Osteocyte (in vitro differentiated cells): ENCODE results near the gene KIF17. TPM values are rescaled to one million over a fixed set of nuclear protein-coding genes. Genes with fewer than 3 reads are reported as not detected.
A peak's percentile ranks its signal among the peaks of the same experiment; 100 is the strongest.

Experiments used
- DNase-seq: peaks from one replicate; pipeline ENCODE4 v3.0.0; 2021; ENCODE audit warnings: mixed read lengths; ENCODE audit not compliant: unreplicated experiment; ENCODE audit errors: extremely low spot score
- H3K27ac Mint-ChIP-seq: one replicate; pipeline ENCODE4 v1.8.0; 2021; ENCODE audit warnings: mild to moderate bottlenecking, mixed read lengths; ENCODE audit not compliant: unreplicated experiment
- H3K27me3 Mint-ChIP-seq: one replicate; pipeline ENCODE4 v1.8.0; 2021; ENCODE audit warnings: mixed read lengths; ENCODE audit not compliant: unreplicated experiment
- H3K36me3 Mint-ChIP-seq: one replicate; pipeline ENCODE4 v1.8.0; 2021; ENCODE audit warnings: mixed read lengths; ENCODE audit not compliant: unreplicated experiment
- H3K4me1 Mint-ChIP-seq: one replicate; pipeline ENCODE4 v1.8.0; 2021; ENCODE audit warnings: mixed read lengths; ENCODE audit not compliant: unreplicated experiment
- H3K4me3 Mint-ChIP-seq: one replicate; pipeline ENCODE4 v1.8.0; 2021; ENCODE audit warnings: mild to moderate bottlenecking, moderate library complexity, mixed read lengths; ENCODE audit not compliant: unreplicated experiment
- H3K9me3 Mint-ChIP-seq: one replicate; pipeline ENCODE4 v1.8.0; 2021; ENCODE audit warnings: mixed read lengths; ENCODE audit not compliant: unreplicated experiment
- total RNA-seq: library from RNA; stranded (reverse); gene quantifications from 2 replicates; pipeline ENCODE4 v1.2.1, GENCODE V29; 2021
- TF ChIP-seq, protein P1 (sequence below): fragments of 200-600 bp; sonication (generic); IDR thresholded peaks from 2 replicates; pipeline ENCODE4 v1.5.0; 2021; ENCODE audit warnings: antibody characterized with exemption, mild to moderate bottlenecking, moderate library complexity

Gene KIF17
- total RNA-seq, 1 donor from 2014 or later = 0.11 TPM

DNA sequence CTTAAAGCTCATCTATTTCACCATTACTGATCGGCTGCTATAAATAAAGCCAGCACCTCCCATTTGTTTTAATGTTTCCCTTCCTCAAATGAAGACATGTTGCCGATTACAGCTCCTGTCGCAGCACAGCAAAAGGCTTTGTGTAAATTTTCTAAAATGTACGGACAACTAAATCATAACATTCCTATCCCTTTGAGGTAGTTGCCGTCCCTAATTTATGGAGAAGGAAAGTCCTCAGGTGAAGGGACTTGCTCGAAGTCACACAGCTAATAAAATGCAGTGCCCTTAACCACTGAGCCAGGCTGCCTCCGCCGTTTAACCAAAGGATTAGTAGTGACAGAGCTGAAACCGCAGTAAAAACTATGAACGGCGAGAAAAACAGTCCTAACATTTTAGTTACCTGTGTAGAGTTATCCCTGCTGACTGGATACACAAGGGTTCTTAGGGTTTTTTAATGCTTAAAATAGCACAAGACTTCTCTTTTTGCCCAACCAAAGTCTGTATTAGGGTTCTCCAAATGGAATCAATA, 83.7 kb downstream of the KIF17 start:
- Mint-ChIP-seq H3K36me3 (peaks cover 15% of the 10 kb centered on the region), H3K4me3 (peak overlapping the region; percentile 83), H3K4me1 (peaks cover 25% of the 10 kb centered on the region), H3K27ac (peak overlapping the region; percentile 74), H3K27me3 (no peaks in the 10 kb centered on the region), H3K9me3 (no peaks in the 10 kb centered on the region)
- no peak for DNase-seq
- TF ChIP-seq, protein P1, sequence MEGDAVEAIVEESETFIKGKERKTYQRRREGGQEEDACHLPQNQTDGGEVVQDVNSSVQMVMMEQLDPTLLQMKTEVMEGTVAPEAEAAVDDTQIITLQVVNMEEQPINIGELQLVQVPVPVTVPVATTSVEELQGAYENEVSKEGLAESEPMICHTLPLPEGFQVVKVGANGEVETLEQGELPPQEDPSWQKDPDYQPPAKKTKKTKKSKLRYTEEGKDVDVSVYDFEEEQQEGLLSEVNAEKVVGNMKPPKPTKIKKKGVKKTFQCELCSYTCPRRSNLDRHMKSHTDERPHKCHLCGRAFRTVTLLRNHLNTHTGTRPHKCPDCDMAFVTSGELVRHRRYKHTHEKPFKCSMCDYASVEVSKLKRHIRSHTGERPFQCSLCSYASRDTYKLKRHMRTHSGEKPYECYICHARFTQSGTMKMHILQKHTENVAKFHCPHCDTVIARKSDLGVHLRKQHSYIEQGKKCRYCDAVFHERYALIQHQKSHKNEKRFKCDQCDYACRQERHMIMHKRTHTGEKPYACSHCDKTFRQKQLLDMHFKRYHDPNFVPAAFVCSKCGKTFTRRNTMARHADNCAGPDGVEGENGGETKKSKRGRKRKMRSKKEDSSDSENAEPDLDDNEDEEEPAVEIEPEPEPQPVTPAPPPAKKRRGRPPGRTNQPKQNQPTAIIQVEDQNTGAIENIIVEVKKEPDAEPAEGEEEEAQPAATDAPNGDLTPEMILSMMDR = no peak

GRCh38 chr1:20633190-20634064, 84.4 kb downstream of the KIF17 start, which contains the start of gene PINK1:
PINK1 (plus strand) TSS chr1:20633458; CDS start chr1:20633549, 91 bp downstream.
- H3K36me3 Mint-ChIP-seq = peaks cover 8% of the 10 kb centered on the region
- peaks cover 25% of the 10 kb centered on the region for H3K4me1 Mint-ChIP-seq
- H3K27ac Mint-ChIP-seq = peak within 1 kb of the TSS; percentile 74
- DNase-seq = peak; percentile 95
- H3K4me3 Mint-ChIP-seq = peak within 1 kb of the TSS; percentile 83
- H3K27me3 Mint-ChIP-seq = no peaks in the 10 kb centered on the region
- TF ChIP-seq, protein P1 = peak; percentile 99
- H3K9me3 Mint-ChIP-seq = no peaks in the 10 kb centered on the region

- Mint-ChIP-seq H3K9me3 (no peaks in the 10 kb centered on the region), H3K27ac (peak overlapping the region; percentile 74), H3K36me3 (no peaks in the 10 kb centered on the region), H3K4me1 (peaks cover 25% of the 10 kb centered on the region), H3K27me3 (no peaks in the 10 kb centered on the region), H3K4me3 (peak overlapping the region; percentile 69)
- TF ChIP-seq, protein P1 = no peak
- DNase-seq = no peak
Measured at GRCh38 chr1:20632386-20632785, 85.4 kb downstream of the KIF17 start.

GRCh38 chr1:20630729-20631128, 87.1 kb downstream of the KIF17 start:
- Mint-ChIP-seq H3K4me3 (no peak overlapping the region), H3K9me3 (no peaks in the 10 kb centered on the region), H3K4me1 (peaks cover 25% of the 10 kb centered on the region), H3K27ac (no peak overlapping the region), H3K36me3 (no peaks in the 10 kb centered on the region), H3K27me3 (no peaks in the 10 kb centered on the region)
- TF ChIP-seq, protein P1 = no peak
- DNase-seq = no peak

DNA sequence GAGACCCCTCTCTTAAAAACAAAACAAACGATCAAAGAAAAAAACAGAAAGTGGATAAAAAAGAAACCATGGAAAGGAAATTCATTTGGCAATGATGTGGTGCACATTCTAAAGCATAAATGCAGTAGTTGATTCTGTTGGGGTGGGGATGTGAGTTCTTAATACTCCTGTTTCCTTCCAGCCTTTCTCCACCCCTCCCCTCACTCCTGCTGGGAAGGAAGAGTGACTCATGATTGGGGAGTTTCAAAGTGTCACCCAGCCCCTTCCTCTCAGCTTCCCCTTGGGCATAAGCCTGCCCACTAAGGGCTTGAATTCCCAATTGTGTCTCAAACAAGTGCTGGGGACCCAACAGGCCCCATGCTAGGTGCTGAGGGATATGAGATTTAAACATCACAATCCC, 91.3 kb downstream of the KIF17 start:
- Mint-ChIP-seq H3K4me3 (no peak overlapping the region), H3K36me3 (no peaks in the 10 kb centered on the region), H3K9me3 (no peaks in the 10 kb centered on the region), H3K27ac (no peak overlapping the region), H3K4me1 (no peaks in the 10 kb centered on the region), H3K27me3 (no peaks in the 10 kb centered on the region)
- DNase-seq = no peak
- TF ChIP-seq, protein P1 = no peak
